ENCODE results near the gene GIPR.
A peak's percentile ranks its signal among the peaks of the same experiment; 100 is the strongest.
"Not testable (repeated sequence)": the region's sequence is repeated elsewhere in the genome, so short reads cannot be mapped to it uniquely, and the experiment has no call there.

Gene GIPR

DNA sequence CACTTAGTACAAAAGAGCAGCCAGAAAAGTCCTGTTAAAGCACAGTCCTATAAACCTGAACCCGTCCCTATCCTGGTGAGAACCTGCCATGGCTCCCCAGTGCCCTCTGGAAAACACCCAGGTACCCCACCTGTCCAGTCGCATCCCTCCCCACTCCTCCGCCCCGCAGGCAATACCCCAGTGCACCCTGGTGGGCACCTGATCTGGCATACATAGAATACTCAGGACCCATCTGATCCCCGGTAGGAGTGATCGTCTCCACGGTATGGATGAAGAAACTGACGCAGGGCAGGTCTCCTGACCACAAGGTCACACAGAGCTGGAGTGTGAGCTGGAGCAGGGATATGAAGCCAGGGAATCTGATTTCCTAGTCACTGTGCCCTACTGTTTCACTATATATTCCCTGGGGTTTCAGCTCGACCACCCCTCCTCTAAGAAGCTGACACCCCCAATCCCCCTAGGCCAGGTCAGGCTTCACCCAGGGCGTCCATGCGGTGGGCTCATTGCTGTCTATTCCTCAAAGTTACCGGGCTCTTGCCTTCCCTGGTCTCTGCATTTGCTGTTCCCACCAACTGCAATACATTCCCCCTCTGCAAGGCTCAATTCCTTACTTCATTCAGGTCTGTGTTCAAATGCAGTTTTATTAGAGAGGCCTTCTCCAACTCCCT lies 50.1 kb downstream of the GIPR start:
- WGBS (ENCODE audit: extremely low coverage, insufficient coverage, low lambda C conversion rate): no CpG with 5 or more reads among the region's 12 CpGs
- Histone ChIP-seq H3K79me1 (ENCODE audit: low read length) (peaks cover 18% of the 10 kb centered on the region), H3K79me2 (ENCODE audit: control insufficient read depth, insufficient read depth, low read length) (peaks cover 29% of the 10 kb centered on the region), H2BK5ac (ENCODE audit: low read length) (peak overlapping the region; percentile 85), H3K9ac (ENCODE audit: low read length) (peak overlapping the region; percentile 85), H2BK120ac (ENCODE audit: low read depth, low read length) (no peak overlapping the region), H3K27me3 (ENCODE audit: insufficient read depth, low read length, poor library complexity) (no peaks in the 10 kb centered on the region), H2BK15ac (replicated peaks; ENCODE audit: low read depth) (no peak overlapping the region), H3K27ac (ENCODE audit: low read depth, low read length) (peak overlapping the region; percentile 76), H3K4me2 (ENCODE audit: low read length) (peak overlapping the region; percentile 86), H3K18ac (ENCODE audit: low read length) (peak overlapping the region; percentile 6), H3K4me1 (ENCODE audit: control insufficient read depth, low read depth, low read length) (no peaks in the 10 kb centered on the region), H3K23ac (ENCODE audit: low read length) (peak overlapping the region; percentile 30), H3K56ac (ENCODE audit: low read length) (peak overlapping the region; percentile 90), H2AK5ac (ENCODE audit: low read length) (peak overlapping the region; percentile 66), H3K4me3 (ENCODE audit: low read length) (peak overlapping the region; percentile 44), H4K5ac (ENCODE audit: low read length) (no peak overlapping the region), H3K36me3 (ENCODE audit: control insufficient read depth, insufficient read depth, low read length) (peaks cover 2% of the 10 kb centered on the region), H4K8ac (ENCODE audit: low read depth, low read length) (no peak overlapping the region), H3K4ac (ENCODE audit: low read depth, low read length) (no peak overlapping the region)
- no peak for DNase-seq

DNA sequence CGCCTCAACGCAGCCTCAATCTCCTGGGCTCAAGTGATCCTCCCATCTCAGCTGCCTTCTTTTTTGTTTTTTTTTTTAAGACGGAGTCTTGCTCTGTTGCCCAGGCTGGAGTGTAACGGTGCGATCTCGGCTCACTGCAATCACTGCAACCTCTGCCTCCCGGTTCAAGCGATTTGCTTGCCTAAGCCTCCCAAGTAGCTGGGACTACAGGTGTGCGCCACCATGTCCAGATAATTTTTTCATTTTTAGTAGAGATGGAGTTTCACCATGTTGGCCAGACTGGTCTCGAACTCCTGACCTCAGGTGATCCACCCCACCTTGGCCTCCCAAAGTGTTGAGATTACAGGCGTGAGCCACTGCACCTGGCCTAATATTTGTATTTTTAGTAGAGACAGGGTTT lies 52.0 kb downstream of the GIPR start:
- not testable (repeated sequence) for H3K4me1 ChIP-seq (ENCODE audit: control insufficient read depth, low read depth, low read length); H3K79me1 ChIP-seq (ENCODE audit: low read length); H2BK120ac ChIP-seq (ENCODE audit: low read depth, low read length); H3K36me3 ChIP-seq (ENCODE audit: control insufficient read depth, insufficient read depth, low read length); H3K4ac ChIP-seq (ENCODE audit: low read depth, low read length); H3K27me3 ChIP-seq (ENCODE audit: insufficient read depth, low read length, poor library complexity); H4K5ac ChIP-seq (ENCODE audit: low read length); H3K23ac ChIP-seq (ENCODE audit: low read length); H3K4me3 ChIP-seq (ENCODE audit: low read length); H2BK5ac ChIP-seq (ENCODE audit: low read length); H3K56ac ChIP-seq (ENCODE audit: low read length); DNase-seq; H3K18ac ChIP-seq (ENCODE audit: low read length); H3K4me2 ChIP-seq (ENCODE audit: low read length); H2BK15ac ChIP-seq (replicated peaks; ENCODE audit: low read depth); H4K8ac ChIP-seq (ENCODE audit: low read depth, low read length); H3K9ac ChIP-seq (ENCODE audit: low read length); H2AK5ac ChIP-seq (ENCODE audit: low read length); H3K27ac ChIP-seq (ENCODE audit: low read depth, low read length)
- H3K79me2 ChIP-seq (ENCODE audit: control insufficient read depth, insufficient read depth, low read length): peaks cover 18% of the 10 kb centered on the region
- no CpG with 5 or more reads among the region's 11 CpGs for WGBS (ENCODE audit: extremely low coverage, insufficient coverage, low lambda C conversion rate)

DNA sequence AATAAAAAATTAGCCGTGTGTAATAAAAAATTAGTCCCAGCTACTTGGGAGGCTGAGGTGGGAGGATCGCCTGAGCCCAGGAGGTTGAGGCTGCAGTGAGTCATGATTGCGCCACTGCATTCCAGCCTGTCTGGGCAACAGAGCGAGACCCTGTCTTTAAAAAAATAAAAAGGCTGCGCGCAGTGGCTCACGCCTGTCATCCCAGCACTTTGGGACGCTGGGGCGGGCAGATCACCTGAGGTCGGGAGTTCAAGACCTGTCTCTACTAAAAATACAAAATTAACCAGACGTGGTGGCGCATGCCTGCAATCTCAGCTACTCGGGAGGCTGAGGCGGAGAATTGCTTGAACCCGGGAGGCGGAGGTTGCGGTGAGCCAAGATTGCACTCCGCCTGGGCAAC lies 60.7 kb downstream of the GIPR start:
- H2BK5ac ChIP-seq (ENCODE audit: low read length); H3K23ac ChIP-seq (ENCODE audit: low read length); H2BK15ac ChIP-seq (replicated peaks; ENCODE audit: low read depth); DNase-seq; H3K4me3 ChIP-seq (ENCODE audit: low read length); H3K18ac ChIP-seq (ENCODE audit: low read length); H3K36me3 ChIP-seq (ENCODE audit: control insufficient read depth, insufficient read depth, low read length); H4K5ac ChIP-seq (ENCODE audit: low read length); H3K4me2 ChIP-seq (ENCODE audit: low read length); H3K27me3 ChIP-seq (ENCODE audit: insufficient read depth, low read length, poor library complexity); H2BK120ac ChIP-seq (ENCODE audit: low read depth, low read length); H3K56ac ChIP-seq (ENCODE audit: low read length); H3K27ac ChIP-seq (ENCODE audit: low read depth, low read length); H3K4me1 ChIP-seq (ENCODE audit: control insufficient read depth, low read depth, low read length); H4K8ac ChIP-seq (ENCODE audit: low read depth, low read length); H3K4ac ChIP-seq (ENCODE audit: low read depth, low read length); H3K9ac ChIP-seq (ENCODE audit: low read length); H2AK5ac ChIP-seq (ENCODE audit: low read length): not testable (repeated sequence)
- Histone ChIP-seq H3K79me2 (ENCODE audit: control insufficient read depth, insufficient read depth, low read length) (peaks cover 26% of the 10 kb centered on the region), H3K79me1 (ENCODE audit: low read length) (peaks cover 16% of the 10 kb centered on the region)
- WGBS (ENCODE audit: extremely low coverage, insufficient coverage, low lambda C conversion rate): no CpG with 5 or more reads among the region's 18 CpGs

DNA sequence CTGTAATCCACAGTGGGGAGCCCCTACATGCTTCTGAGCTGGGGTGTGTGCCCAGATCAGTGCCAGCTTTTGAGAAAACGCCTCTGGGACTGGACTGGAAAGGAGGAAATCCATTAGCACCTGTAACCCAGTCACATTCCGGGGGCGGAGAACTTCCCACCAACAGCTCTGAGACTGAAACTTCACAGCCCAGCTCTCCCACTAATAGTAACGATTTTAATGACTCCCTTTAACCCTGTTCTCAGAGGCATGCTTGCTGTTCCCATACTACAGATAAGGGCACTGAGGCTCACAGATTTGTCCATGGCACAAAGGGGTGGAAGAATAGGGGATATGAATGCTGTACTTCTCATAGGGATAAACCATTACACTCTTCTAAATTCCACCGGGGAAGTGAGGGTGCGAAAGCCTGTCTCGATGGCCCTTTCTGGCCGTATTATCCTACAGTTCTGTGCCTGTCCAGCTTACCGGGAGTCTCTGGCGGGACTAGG lies 61.8 kb downstream of the GIPR start:
- Histone ChIP-seq H3K79me2 (ENCODE audit: control insufficient read depth, insufficient read depth, low read length) (peaks cover 24% of the 10 kb centered on the region), H3K79me1 (ENCODE audit: low read length) (peaks cover 16% of the 10 kb centered on the region), H2BK5ac (ENCODE audit: low read length) (no peak overlapping the region), H3K27me3 (ENCODE audit: insufficient read depth, low read length, poor library complexity) (no peaks in the 10 kb centered on the region), H3K4me3 (ENCODE audit: low read length) (peak overlapping the region; percentile 71), H3K27ac (ENCODE audit: low read depth, low read length) (peak overlapping the region; percentile 33), H3K4ac (ENCODE audit: low read depth, low read length) (no peak overlapping the region), H3K56ac (ENCODE audit: low read length) (peak overlapping the region; percentile 96), H2AK5ac (ENCODE audit: low read length) (no peak overlapping the region), H2BK120ac (ENCODE audit: low read depth, low read length) (no peak overlapping the region), H3K4me2 (ENCODE audit: low read length) (peak overlapping the region; percentile 96), H4K5ac (ENCODE audit: low read length) (no peak overlapping the region), H4K8ac (ENCODE audit: low read depth, low read length) (no peak overlapping the region), H3K36me3 (ENCODE audit: control insufficient read depth, insufficient read depth, low read length) (no peaks in the 10 kb centered on the region), H3K23ac (ENCODE audit: low read length) (peak overlapping the region; percentile 6), H3K18ac (ENCODE audit: low read length) (peak overlapping the region; percentile 89), H3K4me1 (ENCODE audit: control insufficient read depth, low read depth, low read length) (no peaks in the 10 kb centered on the region), H2BK15ac (replicated peaks; ENCODE audit: low read depth) (no peak overlapping the region), H3K9ac (ENCODE audit: low read length) (peak overlapping the region; percentile 95)
- peak; percentile 70 for DNase-seq
- whole genome bisulfite sequencing (ENCODE audit: extremely low coverage, insufficient coverage, low lambda C conversion rate): no CpG with 5 or more reads among the region's 10 CpGs

DNA sequence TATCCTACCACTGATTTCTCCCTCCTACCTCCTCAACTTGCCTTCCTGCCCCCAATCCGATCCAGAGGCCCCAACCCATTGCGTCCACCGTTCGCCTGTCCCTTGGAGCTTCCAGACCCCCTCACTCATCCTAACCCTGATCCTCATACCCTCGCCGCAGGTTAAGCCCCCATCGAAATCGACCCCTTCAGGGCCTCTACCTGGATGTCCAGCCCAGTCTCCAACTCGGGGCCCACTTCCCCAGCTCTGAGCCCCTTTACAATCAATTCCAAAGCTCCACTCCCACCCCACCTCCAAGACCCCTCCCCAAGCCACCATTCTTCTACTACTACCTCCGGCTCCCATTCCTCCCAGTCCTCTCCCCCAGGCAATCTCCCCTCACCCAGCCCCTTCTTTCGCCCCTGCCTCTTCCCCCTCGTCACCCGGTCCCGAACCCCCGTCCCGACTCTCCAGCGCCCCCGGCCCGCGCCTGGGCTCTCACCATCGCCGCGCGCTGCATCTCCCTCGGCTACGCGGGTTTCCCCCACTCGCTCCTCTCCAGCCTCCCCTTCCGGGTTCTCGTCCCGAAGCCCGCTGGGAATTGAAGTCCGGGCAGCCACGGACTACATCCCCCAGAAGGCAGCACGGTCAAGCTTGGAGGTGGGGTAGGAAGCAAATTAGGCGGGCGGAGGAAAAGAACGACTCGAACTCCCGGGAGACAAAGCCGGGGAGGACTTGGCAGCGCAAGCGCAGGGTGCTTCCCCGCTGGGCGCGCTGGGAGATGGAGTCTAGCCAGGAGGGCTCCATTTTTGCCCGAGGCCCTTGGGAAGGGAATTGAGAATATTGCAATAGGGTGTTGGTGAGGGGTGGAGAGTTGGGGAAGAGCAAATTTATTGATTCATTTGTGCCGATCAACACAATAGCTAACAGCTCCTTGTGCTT lies 62.6 kb downstream of the GIPR start, which contains the start of gene FBXO46:
FBXO46 (minus strand) TSS at position 529 of the 921 bp plus-strand sequence. CDS start 17,401 bp downstream, outside the sequence.
- peak within 1 kb of the TSS; percentile 33 for H3K27ac ChIP-seq (ENCODE audit: low read depth, low read length)
- peak within 1 kb of the TSS; percentile 96 for H3K56ac ChIP-seq (ENCODE audit: low read length)
- H3K23ac ChIP-seq (ENCODE audit: low read length): peak within 1 kb of the TSS; percentile 6
- H3K18ac ChIP-seq (ENCODE audit: low read length): peak within 1 kb of the TSS; percentile 89
- no peaks in the 10 kb centered on the region for H3K27me3 ChIP-seq (ENCODE audit: insufficient read depth, low read length, poor library complexity)
- peak within 1 kb of the TSS; percentile 13 for H2BK5ac ChIP-seq (ENCODE audit: low read length)
- no peaks in the 10 kb centered on the region for H3K36me3 ChIP-seq (ENCODE audit: control insufficient read depth, insufficient read depth, low read length)
- no peak within 1 kb of the TSS for H4K8ac ChIP-seq (ENCODE audit: low read depth, low read length)
- H3K4ac ChIP-seq (ENCODE audit: low read depth, low read length): peak within 1 kb of the TSS; percentile 78
- H3K79me2 ChIP-seq (ENCODE audit: control insufficient read depth, insufficient read depth, low read length): peaks cover 24% of the 10 kb centered on the region
- H2BK120ac ChIP-seq (ENCODE audit: low read depth, low read length): no peak within 1 kb of the TSS
- DNase-seq: peak; percentile 99
- no CpG with 5 or more reads among the region's 48 CpGs for WGBS (ENCODE audit: extremely low coverage, insufficient coverage, low lambda C conversion rate)
- H3K9ac ChIP-seq (ENCODE audit: low read length): peak within 1 kb of the TSS; percentile 95
- H3K4me3 ChIP-seq (ENCODE audit: low read length): peak within 1 kb of the TSS; percentile 71
- no peak within 1 kb of the TSS for H2AK5ac ChIP-seq (ENCODE audit: low read length)
- no peaks in the 10 kb centered on the region for H3K4me1 ChIP-seq (ENCODE audit: control insufficient read depth, low read depth, low read length)
- peak within 1 kb of the TSS; percentile 96 for H3K4me2 ChIP-seq (ENCODE audit: low read length)
- H4K5ac ChIP-seq (ENCODE audit: low read length): no peak within 1 kb of the TSS
- H3K79me1 ChIP-seq (ENCODE audit: low read length): peaks cover 16% of the 10 kb centered on the region
- H2BK15ac ChIP-seq (replicated peaks; ENCODE audit: low read depth): no peak within 1 kb of the TSS

Data from mesendoderm (in vitro differentiated cells).